Nucleus accumbens (tissue), 56 donors: ENCODE data around the gene NKX2-1.

Experiments
- DNase-seq, 56 donors: peaks; one replicate each; lab custom pipeline; 2025; lab: John Stamatoyannopoulos, UW

NKX2-1 gene

GRCh38 chr14:36518586-36519430 lies 1.2 kb downstream of the NKX2-1 start:
- peak in 1 of 56 donors; percentile 18 for DNase-seq

GRCh38 chr14:36518031-36518585 lies 1.9 kb downstream of the NKX2-1 start:
- no peak for DNase-seq

GRCh38 chr14:36517242-36518030 lies 2.6 kb downstream of the NKX2-1 start:
- DNase-seq, result no peak

GRCh38 chr14:36516719-36517241 lies 3.3 kb downstream of the NKX2-1 start:
- no peak for DNase-seq

GRCh38 chr14:36515896-36516718 lies 3.9 kb downstream of the NKX2-1 start:
- DNase-seq, result no peak

GRCh38 chr14:36515105-36515593 lies 4.9 kb downstream of the NKX2-1 start:
- no peak for DNase-seq

GRCh38 chr14:36514278-36515104 lies 5.5 kb downstream of the NKX2-1 start:
- DNase-seq, result peak in 1 of 56 donors; percentile 38

GRCh38 chr14:36513451-36514277 lies 6.4 kb downstream of the NKX2-1 start:
- DNase-seq, result peak in 1 of 56 donors; percentile 58

- no peak for DNase-seq
These were observed 7.0 kb downstream of the NKX2-1 start for GRCh38 chr14:36513012-36513420.

- DNase-seq, result peak in 1 of 56 donors; percentile 8
These were observed 7.4 kb downstream of the NKX2-1 start for GRCh38 chr14:36512585-36513003.

- DNase-seq, result no peak
These were observed 7.9 kb downstream of the NKX2-1 start for GRCh38 chr14:36511981-36512584.

- no peak for DNase-seq
These were observed 9.2 kb downstream of the NKX2-1 start for GRCh38 chr14:36510874-36511273.

- peak in 1 of 56 donors; percentile 10 for DNase-seq
These were observed 9.8 kb downstream of the NKX2-1 start for GRCh38 chr14:36510078-36510799.

GRCh38 chr14:36509069-36509917 lies 10.7 kb downstream of the NKX2-1 start:
- no peak for DNase-seq

GRCh38 chr14:36508418-36509068 lies 11.5 kb downstream of the NKX2-1 start:
- peak in 1 of 56 donors; percentile 26 for DNase-seq
